Measurements from ENCODE around the gene NEU3.
"Not testable (repeated sequence)": the region's sequence is repeated elsewhere in the genome, so short reads cannot be mapped to it uniquely, and the experiment has no call there.

NEU3 gene, protein sequence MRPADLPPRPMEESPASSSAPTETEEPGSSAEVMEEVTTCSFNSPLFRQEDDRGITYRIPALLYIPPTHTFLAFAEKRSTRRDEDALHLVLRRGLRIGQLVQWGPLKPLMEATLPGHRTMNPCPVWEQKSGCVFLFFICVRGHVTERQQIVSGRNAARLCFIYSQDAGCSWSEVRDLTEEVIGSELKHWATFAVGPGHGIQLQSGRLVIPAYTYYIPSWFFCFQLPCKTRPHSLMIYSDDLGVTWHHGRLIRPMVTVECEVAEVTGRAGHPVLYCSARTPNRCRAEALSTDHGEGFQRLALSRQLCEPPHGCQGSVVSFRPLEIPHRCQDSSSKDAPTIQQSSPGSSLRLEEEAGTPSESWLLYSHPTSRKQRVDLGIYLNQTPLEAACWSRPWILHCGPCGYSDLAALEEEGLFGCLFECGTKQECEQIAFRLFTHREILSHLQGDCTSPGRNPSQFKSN

DNA sequence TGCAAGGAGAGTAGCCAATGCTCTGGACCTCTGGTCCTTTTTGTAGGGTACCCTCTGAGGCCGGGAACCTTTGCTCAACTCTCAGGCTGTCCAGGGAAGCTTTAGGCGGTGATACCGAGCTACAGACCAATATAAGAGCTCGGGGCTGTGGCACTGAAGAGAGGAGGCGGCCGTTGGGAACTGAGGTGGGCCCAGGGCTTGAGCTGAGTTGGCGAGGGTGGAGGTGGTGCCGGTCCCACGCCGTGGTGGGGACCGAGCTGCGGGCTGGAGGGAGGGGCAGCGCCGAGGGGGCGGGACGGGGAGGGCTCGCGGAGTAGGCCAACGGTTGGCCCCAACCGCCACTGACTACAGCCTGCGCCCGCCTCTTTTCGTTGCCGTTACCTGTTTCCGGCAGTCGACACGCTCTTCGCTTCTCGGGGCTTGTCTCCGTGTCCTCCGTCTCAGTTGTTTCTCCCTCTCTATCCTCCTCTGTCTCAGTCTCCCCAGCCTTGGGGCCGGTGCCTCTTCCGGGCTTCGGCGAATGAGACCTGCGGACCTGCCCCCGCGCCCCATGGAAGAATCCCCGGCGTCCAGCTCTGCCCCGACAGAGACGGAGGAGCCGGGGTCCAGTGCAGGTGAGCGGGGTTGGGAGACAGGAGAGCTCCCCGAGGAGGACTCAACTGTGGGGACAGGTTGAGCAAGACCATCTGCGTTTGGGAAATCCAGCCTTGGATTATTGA is at the start of gene NEU3:
TSS of gene NEU3 (plus strand) at position 393 of the 719 bp plus-strand sequence. CDS start at position 521, 128 bp downstream.
- H3K9me3 Mint-ChIP-seq = no peaks in the 10 kb centered on the region
- peak within 1 kb of the TSS; percentile 96 for H3K4me3 Mint-ChIP-seq
- peak within 1 kb of the TSS; percentile 72 for H3K27ac Mint-ChIP-seq
- H3K36me3 Mint-ChIP-seq = no peaks in the 10 kb centered on the region
- no peaks in the 10 kb centered on the region for H3K27me3 Mint-ChIP-seq
- peaks cover 27% of the 10 kb centered on the region for H3K4me1 Mint-ChIP-seq

DNA sequence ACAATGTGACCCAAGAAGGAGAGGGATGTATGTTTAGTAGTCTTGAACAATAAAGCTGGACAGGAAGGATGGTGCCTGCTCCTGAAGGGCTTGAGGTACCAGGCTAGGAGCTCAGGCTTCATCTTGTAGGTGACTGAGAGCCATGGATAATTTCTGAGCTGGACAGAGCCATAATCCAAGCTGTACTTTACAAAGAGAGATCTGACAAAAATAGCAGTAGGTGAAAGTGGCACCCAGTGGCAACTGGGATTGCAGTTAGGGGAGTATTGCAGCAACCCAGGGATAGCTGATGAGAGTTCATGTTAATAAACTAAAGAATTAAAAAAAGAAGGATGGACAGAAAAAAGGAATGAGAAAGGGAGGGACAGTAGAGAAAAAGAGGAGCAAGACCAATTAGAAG is 47.2 kb upstream of the NEU3 start:
- H3K27me3 Mint-ChIP-seq = no peaks in the 10 kb centered on the region
- peaks cover 18% of the 10 kb centered on the region for H3K4me1 Mint-ChIP-seq
- H3K27ac Mint-ChIP-seq = no peak overlapping the region
- no peak overlapping the region for H3K4me3 Mint-ChIP-seq
- H3K9me3 Mint-ChIP-seq = no peaks in the 10 kb centered on the region
- H3K36me3 Mint-ChIP-seq = peaks cover 23% of the 10 kb centered on the region

DNA sequence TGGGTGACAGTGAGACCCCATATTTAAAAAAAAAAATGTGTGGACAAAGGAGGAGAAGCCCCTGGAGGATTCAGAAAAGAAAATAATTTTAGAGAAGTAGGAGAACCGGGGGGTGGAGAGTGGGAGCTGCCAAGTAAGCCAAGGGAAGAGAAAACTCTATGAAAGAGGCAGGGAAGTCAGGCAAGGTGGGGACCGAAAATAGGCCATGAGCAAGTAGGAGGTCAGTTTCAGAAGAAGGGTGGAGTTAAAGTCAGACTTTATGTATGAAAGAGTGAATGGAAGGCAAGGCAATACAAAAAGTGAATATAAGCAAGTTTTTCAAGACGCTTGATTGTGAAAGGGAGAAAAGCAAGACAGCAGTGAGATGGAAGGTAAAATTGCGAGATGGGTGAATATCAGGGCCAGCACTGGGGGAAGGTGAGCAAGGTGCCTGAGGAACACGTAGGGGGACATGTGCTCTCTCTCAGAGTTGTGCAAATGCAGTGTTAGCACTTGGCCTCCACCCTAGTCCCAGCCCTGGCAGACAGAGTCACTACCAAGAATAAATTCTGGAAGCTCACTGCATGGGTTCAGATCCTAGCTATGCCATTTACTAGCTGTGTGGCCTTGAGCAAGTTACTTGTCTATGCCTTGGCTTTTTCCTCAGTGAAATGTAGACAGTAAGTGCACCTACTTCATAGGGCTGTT is 46.5 kb upstream of the NEU3 start:
- no peaks in the 10 kb centered on the region for H3K9me3 Mint-ChIP-seq
- no peaks in the 10 kb centered on the region for H3K27me3 Mint-ChIP-seq
- peaks cover 23% of the 10 kb centered on the region for H3K36me3 Mint-ChIP-seq
- H3K27ac Mint-ChIP-seq = no peak overlapping the region
- H3K4me3 Mint-ChIP-seq = no peak overlapping the region
- H3K4me1 Mint-ChIP-seq = peaks cover 21% of the 10 kb centered on the region

DNA sequence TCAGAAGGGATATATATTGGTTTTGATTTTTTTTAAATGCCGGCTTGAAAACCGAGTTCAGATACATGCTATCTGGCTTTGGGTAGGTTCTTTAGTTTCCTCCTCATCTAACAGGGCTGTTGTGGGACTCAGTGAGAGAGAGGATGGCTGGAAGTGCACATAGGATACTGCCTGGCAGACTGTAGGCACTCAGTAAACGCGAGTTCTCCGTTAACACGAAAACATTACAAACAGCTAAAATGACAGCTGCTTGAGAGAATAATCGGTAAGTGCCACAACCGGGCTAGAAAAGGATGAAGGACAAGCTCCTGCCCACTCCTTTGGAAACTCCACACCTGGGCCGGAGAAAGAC is 40.2 kb upstream of the NEU3 start:
- Mint-ChIP-seq H3K36me3 (peaks cover 7% of the 10 kb centered on the region), H3K4me1 (peaks cover 53% of the 10 kb centered on the region), H3K4me3 (peak overlapping the region; percentile 94), H3K27me3 (no peaks in the 10 kb centered on the region), H3K27ac (peak overlapping the region; percentile 95), H3K9me3 (no peaks in the 10 kb centered on the region)

DNA sequence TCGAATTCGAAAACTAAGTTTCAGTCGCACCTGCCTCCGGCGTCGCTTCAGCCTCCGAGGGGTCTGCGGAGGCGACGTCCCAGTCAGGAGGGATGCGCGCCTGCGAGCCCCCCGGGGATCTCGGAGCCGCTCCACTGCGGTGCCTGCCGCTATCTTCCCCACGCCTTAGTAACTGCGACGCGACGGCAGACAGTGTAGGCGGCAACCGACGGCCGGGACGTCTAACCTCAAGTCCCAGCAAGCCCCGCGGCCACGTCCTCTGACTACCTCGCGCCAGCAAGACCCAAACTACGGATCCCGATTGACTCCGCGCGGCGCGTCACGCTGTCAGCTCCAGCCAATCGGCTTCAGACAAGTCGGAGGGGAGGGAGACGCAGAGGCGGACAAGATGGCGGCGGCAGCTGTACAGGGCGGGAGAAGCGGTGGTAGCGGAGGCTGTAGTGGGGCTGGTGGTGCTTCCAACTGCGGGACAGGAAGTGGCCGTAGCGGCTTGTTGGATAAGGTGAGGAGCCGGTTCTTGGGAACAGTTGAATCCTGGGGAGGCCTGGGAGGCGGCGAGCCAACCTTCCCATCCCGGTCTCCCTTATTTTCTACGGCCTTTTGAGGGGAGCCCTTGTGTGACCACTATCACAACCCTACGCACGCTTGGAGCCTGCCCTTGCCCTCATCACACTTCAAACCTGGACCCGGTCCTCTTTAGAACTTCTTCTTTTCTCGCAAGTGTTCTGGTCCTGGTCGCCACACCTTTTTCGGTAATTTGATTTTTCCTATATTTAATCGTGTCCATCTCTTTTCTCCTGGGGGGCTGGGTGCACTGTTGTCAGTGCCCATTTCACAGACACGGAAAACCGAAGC is 39.6 kb upstream of the NEU3 start, which contains the start of the genes SPCS2 and XRRA1:
TSS of gene SPCS2 (plus strand) at position 369 of the 855 bp plus-strand sequence. CDS start at position 389, 20 bp downstream.
TSS of gene XRRA1 (minus strand) at position 194 of the 855 bp plus-strand sequence. CDS start 8,213 bp downstream, outside the sequence.
- Mint-ChIP-seq H3K4me3 (peak within 1 kb of the TSS; percentile 94), H3K27me3 (no peaks in the 10 kb centered on the region), H3K4me1 (peaks cover 56% of the 10 kb centered on the region), H3K27ac (peak within 1 kb of the TSS; percentile 95), H3K9me3 (no peaks in the 10 kb centered on the region), H3K36me3 (peaks cover 6% of the 10 kb centered on the region)

DNA sequence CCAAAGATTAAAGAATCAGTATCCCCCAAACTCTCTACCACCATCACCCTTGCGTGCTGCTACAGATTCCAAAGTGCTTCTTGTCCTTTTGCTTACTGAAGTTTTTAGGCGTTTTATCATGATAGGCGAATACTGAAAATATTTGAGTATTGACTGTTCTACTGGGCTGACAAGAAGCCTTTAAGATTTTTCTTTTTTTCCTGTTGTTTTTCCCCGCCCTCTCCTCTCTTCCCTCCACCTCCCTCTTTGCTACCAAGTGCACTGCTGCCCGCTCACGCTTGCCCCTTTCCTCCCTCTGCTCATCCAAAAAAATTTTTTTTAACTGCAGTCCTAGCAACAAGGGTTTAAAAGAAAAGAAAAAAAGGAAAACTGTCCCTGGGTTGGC is 39.0 kb upstream of the NEU3 start:
- H3K4me3 Mint-ChIP-seq = peak overlapping the region; percentile 94
- H3K9me3 Mint-ChIP-seq = no peaks in the 10 kb centered on the region
- peaks cover 60% of the 10 kb centered on the region for H3K4me1 Mint-ChIP-seq
- H3K36me3 Mint-ChIP-seq = peaks cover 5% of the 10 kb centered on the region
- no peaks in the 10 kb centered on the region for H3K27me3 Mint-ChIP-seq
- peak overlapping the region; percentile 95 for H3K27ac Mint-ChIP-seq

DNA sequence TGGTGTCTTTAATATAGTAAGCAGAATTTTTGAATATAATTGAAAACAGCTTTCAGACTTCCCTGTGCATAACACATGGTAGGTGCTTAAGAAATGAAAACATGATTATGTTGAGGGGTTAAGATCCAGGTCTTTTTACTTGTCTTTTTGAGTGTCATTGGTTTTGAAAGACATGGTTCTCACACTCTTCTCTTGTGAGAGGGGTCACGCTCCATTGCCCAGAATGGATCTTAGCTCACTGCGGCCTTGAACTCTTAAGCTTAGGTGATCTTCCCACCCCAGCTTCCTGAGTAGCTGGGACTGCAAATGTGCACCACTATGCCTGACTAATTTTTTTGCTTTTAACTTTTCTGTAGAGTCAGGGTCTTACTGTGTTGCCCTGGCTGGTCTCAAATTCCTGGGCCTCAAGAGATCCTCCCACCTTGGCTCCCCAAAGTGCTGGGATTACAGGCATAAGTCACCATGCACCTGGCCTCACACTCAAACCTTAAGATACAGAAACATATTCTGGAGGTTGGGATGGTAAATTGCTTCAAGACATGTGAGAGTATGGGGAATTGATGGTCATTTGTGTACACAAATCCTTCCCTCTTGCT is 38.3 kb upstream of the NEU3 start:
- H3K4me1 Mint-ChIP-seq = peaks cover 63% of the 10 kb centered on the region
- peaks cover 3% of the 10 kb centered on the region for H3K36me3 Mint-ChIP-seq
- H3K4me3 Mint-ChIP-seq = peak overlapping the region; percentile 94
- peak overlapping the region; percentile 95 for H3K27ac Mint-ChIP-seq
- H3K27me3 Mint-ChIP-seq = no peaks in the 10 kb centered on the region
- H3K9me3 Mint-ChIP-seq = no peaks in the 10 kb centered on the region

DNA sequence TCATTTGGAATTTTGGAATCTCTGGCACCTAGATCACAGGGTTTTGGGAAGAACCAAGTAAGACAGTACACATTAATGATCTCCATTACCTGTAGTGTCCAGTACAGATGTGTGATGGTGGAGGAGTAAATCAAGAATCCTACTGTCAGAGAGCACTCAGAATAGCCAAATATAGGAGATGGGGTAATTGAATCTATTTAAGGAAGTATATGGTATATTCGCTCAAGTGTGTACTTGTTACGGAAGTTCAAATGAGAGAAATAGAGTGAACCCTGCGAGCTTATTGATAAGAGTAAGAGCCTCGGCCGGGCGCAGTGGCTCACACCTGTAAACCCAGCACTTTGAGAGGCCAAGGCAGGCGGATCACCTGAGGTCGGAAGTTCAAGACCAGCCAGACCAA is 37.5 kb upstream of the NEU3 start:
- H3K36me3 Mint-ChIP-seq = peaks cover 3% of the 10 kb centered on the region
- H3K27me3 Mint-ChIP-seq = no peaks in the 10 kb centered on the region
- H3K4me1 Mint-ChIP-seq = peaks cover 67% of the 10 kb centered on the region
- H3K4me3 Mint-ChIP-seq = peak overlapping the region; percentile 94
- H3K27ac Mint-ChIP-seq = peak overlapping the region; percentile 3
- no peaks in the 10 kb centered on the region for H3K9me3 Mint-ChIP-seq

DNA sequence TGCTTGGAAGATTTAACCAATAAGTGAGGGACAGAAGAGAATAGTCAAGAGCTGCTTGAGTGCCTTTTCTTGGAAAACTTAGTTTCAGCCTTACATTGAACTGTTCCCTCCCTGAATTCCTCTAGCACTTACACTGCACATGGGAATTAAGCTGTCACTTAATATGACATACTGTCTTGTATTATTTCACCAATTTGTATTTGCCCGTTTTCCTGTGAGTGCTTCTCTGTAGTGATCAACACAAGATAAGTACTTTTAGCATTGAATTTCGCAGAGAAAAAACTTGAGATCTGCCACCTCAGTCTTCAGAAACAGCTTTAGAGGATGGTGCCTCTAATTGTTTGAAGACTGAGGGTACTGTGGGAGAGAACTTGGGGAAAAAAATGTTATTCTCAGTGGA is 36.0 kb upstream of the NEU3 start:
- Mint-ChIP-seq H3K4me3 (peak overlapping the region; percentile 24), H3K27ac (peak overlapping the region; percentile 31), H3K4me1 (peaks cover 75% of the 10 kb centered on the region)

DNA sequence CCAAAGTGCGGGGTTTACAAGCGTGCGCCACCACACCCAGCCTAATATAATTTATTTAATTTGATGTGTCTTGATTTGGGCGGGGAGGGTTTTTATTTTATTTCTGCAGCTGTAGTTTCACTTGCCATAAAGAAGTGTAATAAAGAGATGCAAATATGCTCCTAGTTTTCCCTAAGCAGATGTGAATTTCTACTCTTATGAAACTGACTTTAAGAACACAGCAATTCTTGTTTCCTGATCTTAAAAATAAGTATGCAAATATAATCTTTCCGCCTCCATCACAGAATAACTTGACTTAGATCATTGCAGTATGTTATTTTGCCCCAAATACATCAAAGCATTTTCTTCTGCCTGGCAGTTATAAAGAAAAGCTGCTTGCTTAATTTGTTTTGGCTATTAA is 35.3 kb upstream of the NEU3 start:
- H3K9me3 Mint-ChIP-seq = no peaks in the 10 kb centered on the region
- no peaks in the 10 kb centered on the region for H3K27me3 Mint-ChIP-seq
- H3K4me3 Mint-ChIP-seq = no peak overlapping the region
- H3K36me3 Mint-ChIP-seq = peaks cover 10% of the 10 kb centered on the region
- peaks cover 78% of the 10 kb centered on the region for H3K4me1 Mint-ChIP-seq
- no peak overlapping the region for H3K27ac Mint-ChIP-seq

More for the DNA sequence above, 36.0 kb upstream of the NEU3 start:
- H3K36me3 Mint-ChIP-seq = peaks cover 10% of the 10 kb centered on the region
- no peaks in the 10 kb centered on the region for H3K9me3 Mint-ChIP-seq
- H3K27me3 Mint-ChIP-seq = no peaks in the 10 kb centered on the region

DNA sequence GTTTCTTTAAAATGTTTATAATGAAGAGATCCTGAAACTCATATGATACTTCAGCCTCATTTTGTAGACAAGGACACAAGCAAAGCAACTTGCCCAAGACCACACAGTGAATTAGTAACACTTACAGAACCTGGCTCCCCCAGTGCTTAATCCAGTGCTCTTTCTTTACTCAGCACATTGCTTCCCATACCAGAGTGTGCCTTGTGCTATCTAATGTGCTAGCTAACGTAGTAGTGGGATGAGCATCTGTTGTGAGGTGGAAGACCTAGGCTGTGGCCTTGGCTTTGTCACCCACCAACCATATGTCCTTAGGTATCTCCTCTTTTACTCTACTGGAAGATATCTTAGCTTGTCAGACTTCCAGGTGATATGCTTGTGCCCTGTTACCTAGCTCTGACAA is 34.5 kb upstream of the NEU3 start:
- Mint-ChIP-seq H3K4me1 (peaks cover 84% of the 10 kb centered on the region), H3K27me3 (no peaks in the 10 kb centered on the region)

DNA sequence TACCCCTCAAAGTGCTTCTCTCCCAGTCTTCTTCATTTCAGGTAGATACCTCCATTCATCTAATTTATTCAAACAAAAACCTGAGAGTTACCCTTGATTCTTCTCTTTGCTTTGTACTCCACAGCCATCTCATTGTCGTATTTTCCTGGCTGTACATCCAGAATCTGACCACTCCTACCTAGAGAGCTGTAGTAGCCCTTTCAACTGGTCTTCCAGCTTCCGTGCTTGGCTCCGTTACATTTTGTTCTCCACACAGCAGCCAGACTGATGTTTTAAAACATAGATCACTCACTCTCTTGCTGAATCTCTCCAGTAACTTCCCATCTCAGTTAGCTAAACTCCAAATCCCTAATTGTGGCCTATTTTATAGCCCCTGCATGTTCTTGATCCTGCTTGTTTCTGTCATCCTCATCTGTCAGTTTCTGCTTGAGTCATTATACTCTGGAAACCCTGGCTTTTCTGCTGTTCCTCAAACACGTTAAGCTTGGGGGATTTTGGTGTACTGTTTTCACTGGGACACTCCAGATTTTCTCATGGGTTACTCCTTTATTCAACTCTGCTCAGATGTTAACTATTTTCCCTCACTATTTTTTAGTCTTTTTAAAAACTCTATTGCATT is 32.2 kb upstream of the NEU3 start:
- H3K4me3 Mint-ChIP-seq = no peak overlapping the region
- no peak overlapping the region for H3K27ac Mint-ChIP-seq
- H3K4me1 Mint-ChIP-seq = peaks cover 84% of the 10 kb centered on the region
- no peaks in the 10 kb centered on the region for H3K27me3 Mint-ChIP-seq
- peaks cover 14% of the 10 kb centered on the region for H3K36me3 Mint-ChIP-seq
- H3K9me3 Mint-ChIP-seq = no peaks in the 10 kb centered on the region

More for the DNA sequence above, 34.5 kb upstream of the NEU3 start:
- Mint-ChIP-seq H3K36me3 (peaks cover 14% of the 10 kb centered on the region), H3K9me3 (no peaks in the 10 kb centered on the region), H3K4me3 (no peak overlapping the region), H3K27ac (no peak overlapping the region)

DNA sequence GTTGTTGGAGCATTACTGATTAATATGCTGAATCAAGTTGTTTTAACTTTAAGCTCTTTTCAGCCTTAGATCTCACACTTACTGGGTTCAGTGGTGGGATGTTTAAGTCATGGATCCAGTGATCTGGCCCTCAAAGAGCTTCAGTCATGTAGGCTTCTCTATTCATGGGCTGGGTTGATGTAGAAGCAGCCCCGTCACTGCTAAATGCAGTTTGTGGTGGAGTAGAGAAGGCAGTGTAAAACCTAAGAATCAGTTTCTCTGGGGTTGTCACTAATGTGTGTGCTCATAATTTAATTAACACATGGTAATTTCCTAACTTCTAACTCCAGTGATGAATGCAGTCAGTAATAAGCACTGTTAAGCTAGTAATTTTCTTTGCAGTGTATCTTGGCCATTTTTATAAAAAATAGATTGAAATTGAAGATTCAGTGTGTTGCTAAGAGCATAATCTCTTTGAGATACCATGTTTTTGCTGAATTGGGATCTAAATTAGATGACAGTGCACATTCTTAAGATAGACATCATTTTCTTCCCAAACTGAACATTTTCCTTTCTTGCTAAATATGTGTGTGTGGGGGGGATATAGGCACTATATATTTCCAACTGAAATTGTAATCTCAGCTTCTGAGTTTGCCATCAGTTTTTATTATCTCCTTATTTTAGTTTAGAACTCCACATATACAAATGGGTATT is 30.6 kb upstream of the NEU3 start:
- Mint-ChIP-seq H3K27ac (no peak overlapping the region), H3K4me1 (peaks cover 88% of the 10 kb centered on the region), H3K4me3 (no peak overlapping the region)

DNA sequence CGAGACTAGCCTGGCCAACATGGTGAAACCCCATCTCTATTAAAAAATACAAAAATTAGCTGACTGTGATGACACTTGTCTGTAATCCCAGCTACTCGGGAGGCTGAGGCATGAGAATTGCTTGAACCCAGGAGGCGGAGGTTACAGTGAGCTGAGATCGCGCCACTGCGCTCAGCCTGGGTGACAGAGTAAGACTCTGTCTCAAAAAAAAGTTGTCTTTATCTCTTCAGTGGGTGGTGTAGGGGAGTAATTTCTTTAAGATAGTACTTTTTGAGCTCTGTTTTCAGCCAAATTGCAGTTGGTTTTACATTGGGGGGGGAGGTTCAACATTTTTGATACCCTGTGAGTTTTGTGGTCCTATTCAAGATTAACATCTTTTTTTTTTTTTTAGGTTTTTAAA is 28.6 kb upstream of the NEU3 start:
- Mint-ChIP-seq H3K36me3 (peaks cover 14% of the 10 kb centered on the region), H3K4me1 (peaks cover 79% of the 10 kb centered on the region)
- H3K4me3 Mint-ChIP-seq, H3K27ac Mint-ChIP-seq, H3K9me3 Mint-ChIP-seq, H3K27me3 Mint-ChIP-seq: not testable (repeated sequence)

More for the DNA sequence above, 30.6 kb upstream of the NEU3 start:
- Mint-ChIP-seq H3K9me3 (no peaks in the 10 kb centered on the region), H3K36me3 (peaks cover 12% of the 10 kb centered on the region), H3K27me3 (no peaks in the 10 kb centered on the region)
